ENCODE measurements around the gene B3GNT7. TPM values are rescaled to one million over a fixed set of nuclear protein-coding genes. Genes with fewer than 3 reads are reported as not detected.
A peak's percentile ranks its signal among the peaks of the same experiment; 100 is the strongest.

Gene B3GNT7
- total and polyA plus RNA-seq, 2 of the 8 experiments (the other 6 are each of a cell fraction or from before 2014, with no cell fraction given): 26.4 to 73.1 TPM

DNA sequence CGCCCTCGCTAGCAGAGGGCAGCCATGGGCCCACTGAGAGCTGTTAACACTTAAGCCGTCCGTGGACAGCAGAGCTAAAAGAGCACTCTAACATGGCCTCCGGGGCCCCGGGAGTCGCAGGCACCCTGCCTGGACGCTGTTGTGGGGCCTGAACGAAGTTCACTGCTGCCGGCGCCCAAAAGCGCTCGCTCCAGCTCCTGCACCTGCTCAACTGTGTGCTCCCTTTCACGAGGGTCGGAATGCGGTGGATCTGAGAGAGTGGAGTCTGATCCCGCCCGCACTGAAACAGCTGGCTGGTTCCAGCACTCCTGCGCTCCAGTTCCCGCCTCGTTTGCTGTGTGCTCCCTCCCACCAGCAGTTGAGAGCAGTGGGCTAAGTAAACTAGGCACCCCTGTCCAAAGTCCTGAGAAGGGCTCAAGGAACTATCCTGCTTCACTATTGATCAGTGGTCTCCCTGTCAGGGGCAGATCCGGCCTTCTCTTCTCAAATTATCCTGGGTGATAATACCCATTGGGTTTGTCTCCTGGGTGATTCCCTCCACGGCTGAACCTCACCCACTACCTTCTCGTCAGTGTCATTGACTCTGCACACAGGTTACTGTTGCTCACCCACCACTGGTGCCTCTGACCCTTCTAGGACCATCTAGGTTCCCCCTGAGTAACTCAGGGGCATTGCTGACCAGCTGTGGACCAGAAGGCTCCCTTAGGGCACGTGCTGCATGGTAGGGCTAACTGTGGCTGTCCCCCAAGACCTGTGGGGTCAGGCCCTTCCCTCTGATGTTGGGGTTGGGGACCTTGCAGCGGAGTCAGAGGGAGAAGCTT, 23.5 kb downstream of the B3GNT7 start:
- CTCF ChIA-PET (ENCODE audit: partially characterized antibody): interaction anchor here (0.6 to 32.5 kb wide), 12 partner anchors 11 to 227 kb away, joined by 3 to 537 read pairs (median 5); partner anchors contain the start of gene B3GNT7
- peak overlapping the region; percentile 83 for H3K4ac ChIP-seq (replicated peaks; ENCODE audit: insufficient read length, low read depth, low read length)
- no peak for DNase-seq (ENCODE audit: low read depth in 1 of 2, low spot score in 2 of 2)
- H3K14ac ChIP-seq (ENCODE audit: insufficient read length): no peak overlapping the region
- peak overlapping the region; percentile 46; the same call in 1 of the 2 replicates for H2BK15ac ChIP-seq (ENCODE audit: low read length)
- no peak overlapping the region for H4K91ac ChIP-seq (replicated peaks; ENCODE audit: insufficient read length, low read length)
- H4K8ac ChIP-seq (ENCODE audit: extremely low read depth, insufficient read depth, low read length): no peak overlapping the region; the same call in 1 of the 2 replicates
- H3K9ac ChIP-seq (replicated peaks in 1 of 4; ENCODE audit: extremely low read depth in 1 of 4, low read depth in 3 of 4, low read length in 3 of 4): no peak overlapping the region
- TF ChIP-seq, protein P1, sequence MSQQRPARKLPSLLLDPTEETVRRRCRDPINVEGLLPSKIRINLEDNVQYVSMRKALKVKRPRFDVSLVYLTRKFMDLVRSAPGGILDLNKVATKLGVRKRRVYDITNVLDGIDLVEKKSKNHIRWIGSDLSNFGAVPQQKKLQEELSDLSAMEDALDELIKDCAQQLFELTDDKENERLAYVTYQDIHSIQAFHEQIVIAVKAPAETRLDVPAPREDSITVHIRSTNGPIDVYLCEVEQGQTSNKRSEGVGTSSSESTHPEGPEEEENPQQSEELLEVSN (IDR thresholded peaks at IDR 0.05): peak; percentile 74
- no peak for TF ChIP-seq JUN (IDR thresholded peaks at IDR 0.05; ENCODE audit: low read depth, low read length)
- H3K9me3 ChIP-seq (ENCODE audit: insufficient read depth in 2 of 2, low read depth in 1 of 2, low read length in 1 of 2): no peaks in the 10 kb centered on the region
- H3K79me1 ChIP-seq (ENCODE audit: low read depth, low read length): no peaks in the 10 kb centered on the region
- H3K23ac ChIP-seq (ENCODE audit: insufficient read length): no peak overlapping the region
- no peaks in the 10 kb centered on the region for H3K23me2 ChIP-seq (ENCODE audit: low read depth, low read length)
- no peak overlapping the region for H3K4me3 ChIP-seq (ENCODE audit: extremely low read depth in 1 of 4, insufficient read depth in 2 of 4, low read depth in 3 of 4, low read length in 4 of 4)
- no peak for FAIRE-seq
- 95% methylated on average over 26 of the region's 26 CpGs; no CpG with 5 or more reads in 1 of the 2 experiments for WGBS, 2 experiments (ENCODE audit: extremely low coverage in 1 of 2, insufficient coverage in 1 of 2, insufficient read length in 1 of 2, insufficient replicate concordance in 2 of 2, low coverage in 1 of 2, low lambda C conversion rate in 2 of 2, missing lambda C conversion rate in 1 of 2)
- no peak overlapping the region for H2BK120ac ChIP-seq (replicated peaks; ENCODE audit: low read depth, low read length)
- no peak overlapping the region; a peak in 1 of 4 replicates for H3K4me2 ChIP-seq (ENCODE audit: insufficient read depth in 1 of 2, low read depth in 2 of 2, low read length in 2 of 2)
- H3K56ac ChIP-seq (replicated peaks; ENCODE audit: insufficient read length, low read depth, low read length): no peak overlapping the region
- H3K18ac ChIP-seq (ENCODE audit: extremely low read depth, low read length): no peak overlapping the region
- H2BK5ac ChIP-seq (ENCODE audit: low read depth, low read length): no peak overlapping the region
- no peaks in the 10 kb centered on the region for H3K79me2 ChIP-seq (ENCODE audit: control insufficient read depth in 1 of 2, insufficient read depth in 2 of 2, low read length in 2 of 2)
- no peaks in the 10 kb centered on the region for H3K27me3 ChIP-seq (replicated peaks in 1 of 4; ENCODE audit: control insufficient read depth in 3 of 4, extremely low read depth in 1 of 4, insufficient read depth in 3 of 4, low read length in 3 of 4)
- H3K27ac ChIP-seq (ENCODE audit: low read depth, low read length): no peak overlapping the region
- 0 out of 2 replicates have a peak overlapping the region, but pooled peaks have one; percentile 80 for H2BK20ac ChIP-seq (ENCODE audit: low read length)
- POLR2A ChIA-PET (ENCODE audit: partially characterized antibody): interaction anchor here (1.2 to 20.1 kb wide), 5 partner anchors 10 to 220 kb away, joined by 3 to 235 read pairs (median 3); partner anchors contain the start of genes ARMC9 and NCL
- no peak overlapping the region for H2AK5ac ChIP-seq (ENCODE audit: low read depth, low read length)
- H2AFZ ChIP-seq (ENCODE audit: low read length): no peak overlapping the region
- H3K4me1 ChIP-seq (replicated peaks in 1 of 4; ENCODE audit: control insufficient read depth in 3 of 4, insufficient read depth in 4 of 4, low read length in 3 of 4): peaks cover 1 to 6% (median 4%) of the 10 kb centered on the region in 4 experiments; a peak in 6 of 7 replicates
- H4K5ac ChIP-seq (ENCODE audit: insufficient read length, low read depth, low read length): no peak overlapping the region
- no peaks in the 10 kb centered on the region for H3K36me3 ChIP-seq (ENCODE audit: control insufficient read depth in 2 of 4, insufficient read depth in 4 of 4, low read length in 3 of 4)
- H4K20me1 ChIP-seq (replicated peaks in 1 of 2; ENCODE audit: control insufficient read depth in 1 of 2, insufficient read depth in 2 of 2, low read length in 2 of 2): no peaks in the 10 kb centered on the region
- no peak overlapping the region; the same call in 1 of the 2 replicates for H2BK12ac ChIP-seq (ENCODE audit: low read depth, low read length)
